Ishikawa (cell line): ENCODE results near the gene OR2C1.

Source experiments
- CEBPB ChIP-seq: IDR thresholded peaks from 2 replicates; pipeline ENCODE4 v1.6.1; 2012
- CREB1 ChIP-seq: IDR thresholded peaks from 2 replicates; pipeline ENCODE4 v1.6.1; 2012; ENCODE audit warnings: low read depth
- EGR1 ChIP-seq: IDR thresholded peaks from 2 replicates; pipeline ENCODE4 v1.6.1; 2012
- EP300 ChIP-seq: IDR thresholded peaks from 2 replicates; pipeline ENCODE4 v1.6.1; 2012; ENCODE audit warnings: borderline replicate concordance
- FOXM1 ChIP-seq: IDR thresholded peaks from 2 replicates; pipeline ENCODE4 v1.6.1; 2012; ENCODE audit warnings: low read depth, borderline replicate concordance
- MAX ChIP-seq: IDR thresholded peaks from 2 replicates; pipeline ENCODE4 v1.6.1; 2012
- NFIC ChIP-seq: IDR thresholded peaks from 2 replicates; pipeline ENCODE4 v1.6.1; 2012
- RAD21 ChIP-seq: IDR thresholded peaks from 2 replicates; pipeline ENCODE4 v1.6.1; 2012; ENCODE audit warnings: low read depth
- REST ChIP-seq: IDR thresholded peaks from 2 replicates; pipeline ENCODE4 v1.6.1; 2012; ENCODE audit warnings: low read depth, mild to moderate bottlenecking
- TAF1 ChIP-seq: IDR thresholded peaks from 2 replicates; pipeline ENCODE4 v1.6.1; 2012; ENCODE audit warnings: low read depth, mild to moderate bottlenecking
- TCF12 ChIP-seq: IDR thresholded peaks from 2 replicates; pipeline ENCODE4 v1.6.1; 2012; ENCODE audit warnings: low read depth
- TEAD4 ChIP-seq: IDR thresholded peaks from 2 replicates; pipeline ENCODE4 v1.6.1; 2012
- USF1 ChIP-seq: IDR thresholded peaks from 2 replicates; pipeline ENCODE4 v1.6.1; 2012
- YY1 ChIP-seq: IDR thresholded peaks from 2 replicates; pipeline ENCODE4 v1.6.1; 2012; ENCODE audit warnings: low read depth
- ZBTB7A ChIP-seq: IDR thresholded peaks from 2 replicates; pipeline ENCODE4 v1.6.1; 2012; ENCODE audit warnings: low read depth

OR2C1 gene

GRCh38 chr16:3400779-3401688 lies 45.3 kb downstream of the OR2C1 start, which contains the start of the genes ZNF174 and ZSCAN32:
Gene ZNF174 (plus strand): TSS chr16:3401215. CDS start chr16:3402005, 790 bp downstream.
Gene ZSCAN32 (minus strand): TSS chr16:3401004. CDS start chr16:3397557, 3,447 bp downstream.
- TF ChIP-seq TAF1 (peak; percentile 98), MAX (peak; percentile 77), EGR1 (no peak), YY1 (peak; percentile 9; the same call in 1 of the 2 replicates), FOXM1 (no peak), RAD21 (no peak), CREB1 (no peak; the same call in 1 of the 2 replicates), USF1 (no peak; the same call in 1 of the 2 replicates), NFIC (no peak), ZBTB7A (no peak), EP300 (no peak), TCF12 (peak; percentile 67), TEAD4 (0 out of 2 replicates have a peak, but pooled peaks have one; percentile 12), REST (no peak), CEBPB (no peak)

- TF ChIP-seq MAX (no peak), CEBPB (no peak), REST (no peak), FOXM1 (no peak), NFIC (no peak), RAD21 (no peak), TCF12 (no peak), USF1 (no peak), ZBTB7A (no peak), TEAD4 (no peak)
Observed at GRCh38 chr16:3401719-3402397, 46.2 kb downstream of the OR2C1 start.
